Measurements from ENCODE around the gene FCER2. TPM values are rescaled to one million over a fixed set of nuclear protein-coding genes. Genes with fewer than 3 reads are reported as not detected.

FCER2 gene
- total RNA-seq, 1 donor from 2014 or later, result not detected

GRCh38 chr19:7676854-7677253 is 25.1 kb downstream of the FCER2 start, which contains the start of gene MCEMP1:
MCEMP1 (plus strand) TSS chr19:7677090; CDS start chr19:7677121, 31 bp downstream.
- no peak for DNase-seq

GRCh38 chr19:7676376-7676775 is 25.6 kb downstream of the FCER2 start:
- DNase-seq, result no peak

GRCh38 chr19:7674010-7675005 is 27.6 kb downstream of the FCER2 start:
- DNase-seq, result peak; percentile 44

- DNase-seq, result no peak
These were observed 29.4 kb downstream of the FCER2 start for GRCh38 chr19:7672522-7672921.

- no peak for DNase-seq
These were observed 31.1 kb downstream of the FCER2 start for GRCh38 chr19:7670790-7671189.

GRCh38 chr19:7670150-7670783 is 31.7 kb downstream of the FCER2 start:
- DNase-seq, result peak; percentile 43

- DNase-seq, result no peak
These were observed 32.3 kb downstream of the FCER2 start for GRCh38 chr19:7669641-7670040.

GRCh38 chr19:7668842-7669241 is 33.1 kb downstream of the FCER2 start, which contains the start of gene RETN:
RETN (plus strand) TSS chr19:7669049; CDS start chr19:7669327, 278 bp downstream.
- DNase-seq, result no peak

GRCh38 chr19:7665076-7665475 is 36.9 kb downstream of the FCER2 start:
- peak; percentile 8 for DNase-seq

GRCh38 chr19:7663706-7664105 is 38.2 kb downstream of the FCER2 start:
- no peak for DNase-seq

GRCh38 chr19:7662657-7663056 is 39.3 kb downstream of the FCER2 start:
- no peak for DNase-seq

- DNase-seq, result no peak
These were observed 40.0 kb downstream of the FCER2 start for GRCh38 chr19:7661744-7662538.

- DNase-seq, result peak; percentile 7
These were observed 43.7 kb downstream of the FCER2 start for GRCh38 chr19:7658219-7658686.

- no peak for DNase-seq
These were observed 44.7 kb downstream of the FCER2 start for GRCh38 chr19:7657131-7657751.

- DNase-seq, result no peak
These were observed 46.4 kb downstream of the FCER2 start for GRCh38 chr19:7655581-7655980.

GRCh38 chr19:7654401-7654800 is 47.5 kb downstream of the FCER2 start:
- DNase-seq, result no peak

- DNase-seq, result peak; percentile 59
These were observed 49.8 kb downstream of the FCER2 start for GRCh38 chr19:7652061-7652641.

GRCh38 chr19:7650148-7650547 is 51.8 kb downstream of the FCER2 start:
- no peak for DNase-seq

GRCh38 chr19:7648265-7649014 is 53.5 kb downstream of the FCER2 start:
- DNase-seq, result no peak

- DNase-seq, result no peak
These were observed 54.8 kb downstream of the FCER2 start for GRCh38 chr19:7647156-7647555.

- no peak for DNase-seq
These were observed 55.6 kb downstream of the FCER2 start for GRCh38 chr19:7646426-7646700.
